ENCODE measurements around the gene MTHFD2. TPM values are rescaled to one million over a fixed set of nuclear protein-coding genes. Genes with fewer than 3 reads are reported as not detected.

MTHFD2 gene
- total RNA-seq, result 65.7 and 112 TPM in 2 replicates

DNA sequence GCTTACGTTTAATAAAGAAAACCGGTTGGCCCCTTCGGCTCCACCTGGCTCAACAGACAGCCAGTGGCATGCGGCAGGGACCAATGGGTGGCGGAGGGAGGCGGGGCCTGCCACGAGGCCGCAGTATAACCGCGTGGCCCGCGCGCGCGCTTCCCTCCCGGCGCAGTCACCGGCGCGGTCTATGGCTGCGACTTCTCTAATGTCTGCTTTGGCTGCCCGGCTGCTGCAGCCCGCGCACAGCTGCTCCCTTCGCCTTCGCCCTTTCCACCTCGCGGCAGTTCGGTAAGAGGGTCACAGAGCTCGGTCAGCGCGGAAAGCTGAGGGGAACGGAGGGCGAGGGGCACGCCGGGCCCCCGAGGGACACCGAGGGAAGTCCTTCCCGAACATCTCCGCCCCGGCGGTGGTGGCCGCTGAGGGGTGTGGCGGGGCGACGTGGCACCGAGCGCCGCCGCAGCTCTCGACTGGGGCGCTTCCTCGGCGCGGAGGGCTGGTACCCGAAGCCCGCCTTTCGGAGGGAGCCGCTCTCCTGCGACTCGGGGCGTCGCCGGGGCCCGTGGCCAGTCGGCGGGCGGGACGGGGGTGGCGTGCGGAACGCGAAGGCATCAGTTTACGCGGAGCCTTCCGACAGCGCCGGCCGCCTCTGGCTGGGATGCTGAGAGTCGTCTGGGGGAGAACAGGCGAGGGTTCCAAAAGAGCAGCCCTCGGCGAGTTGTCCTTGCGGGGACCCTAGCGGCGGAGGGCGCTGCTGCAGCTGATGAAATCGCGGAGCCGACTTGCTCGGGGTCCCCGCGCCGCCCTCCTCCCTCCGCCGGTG is at the start of gene MTHFD2:
Gene MTHFD2 (plus strand): TSS at position 155 of the 814 bp plus-strand sequence. CDS start 27 bp downstream, at position 182.

DNA sequence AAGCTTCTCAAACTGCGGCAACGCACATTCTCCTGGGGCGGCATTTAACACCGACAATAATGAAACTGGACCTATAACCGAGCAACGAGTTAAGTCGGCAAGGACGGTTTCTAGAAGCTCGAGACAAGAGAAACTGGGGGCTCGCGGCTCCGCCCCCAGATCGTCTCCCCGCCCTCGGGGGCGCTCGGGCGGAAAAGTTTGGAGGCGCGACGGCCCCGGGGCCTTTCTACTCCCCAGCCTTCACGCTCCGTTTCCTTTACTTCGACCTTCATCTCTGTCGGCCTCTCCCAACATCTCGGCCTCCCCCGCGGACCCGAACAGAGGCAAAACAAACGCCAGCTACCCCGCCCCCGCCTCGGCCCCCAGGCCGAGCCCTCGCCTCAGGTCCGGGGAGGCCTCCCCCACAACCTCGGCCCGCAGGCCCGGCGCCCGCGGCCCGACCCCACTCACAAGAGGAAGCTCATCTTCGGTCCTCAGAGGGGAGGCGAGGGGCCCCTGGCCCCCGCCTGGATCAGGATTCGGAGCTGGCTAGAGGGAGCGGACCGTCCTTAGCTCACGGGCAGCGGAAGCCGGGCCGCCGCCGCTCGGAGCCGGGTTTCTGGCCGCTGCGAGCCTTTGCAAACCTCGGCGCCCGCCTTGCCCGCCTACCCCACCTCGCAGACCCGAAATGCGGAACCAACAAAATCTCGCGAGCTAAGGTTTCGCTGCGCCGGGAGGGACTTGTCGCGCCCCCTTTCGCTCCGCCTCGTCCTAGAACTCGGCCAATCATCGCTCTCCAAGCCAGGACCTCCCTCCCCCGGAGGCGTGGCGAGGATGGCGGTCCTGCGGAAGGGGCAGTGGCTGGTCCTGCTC is 20.0 kb upstream of the MTHFD2 start, which contains the start of gene MOB1A:
Gene MOB1A (minus strand): TSS at position 669 of the 852 bp plus-strand sequence. CDS start 205 bp downstream, at position 464.

Other genes starting within 250 kb of the MTHFD2 start
- gene TET3, start 213.7 kb upstream of the MTHFD2 start, total RNA-seq, result 5.9 and 8.2 TPM in 2 replicates
- gene BOLA3, start 50.7 kb upstream of the MTHFD2 start, total RNA-seq, result 38.4 and 75.8 TPM in 2 replicates
- gene MOB1A, start 19.7 kb upstream of the MTHFD2 start, total RNA-seq, result 81.0 and 96.0 TPM in 2 replicates
- under 0.01 and 0.51 TPM in 2 replicates for gene SLC4A5, start 144.8 kb downstream of the MTHFD2 start, total RNA-seq
- 84.4 and 103 TPM in 2 replicates for gene DCTN1, start 181.7 kb downstream of the MTHFD2 start, total RNA-seq
- gene C2orf81, start 223.0 kb downstream of the MTHFD2 start, total RNA-seq, result 2.4 and 4.9 TPM in 2 replicates
- gene WDR54, start 223.1 kb downstream of the MTHFD2 start, total RNA-seq, result 46.8 and 49.0 TPM in 2 replicates
- 39.1 and 48.0 TPM in 2 replicates for gene RTKN, start 243.3 kb downstream of the MTHFD2 start, total RNA-seq

Data from mesangial cell (primary cell).